NCI-H524 treated with DMSO at 0.1 percent for 48 hours (cell line): ENCODE measurements around the gene COL11A1.
"Not testable (repeated sequence)": the region's sequence is repeated elsewhere in the genome, so short reads cannot be mapped to it uniquely, and the experiment has no call there.

Experiments
- DNase-seq: peaks from one replicate; lab custom pipeline; 2025; lab: John Stamatoyannopoulos, UW

The COL11A1 gene

GRCh38 chr1:102834688-102835320, 273.5 kb downstream of the COL11A1 start:
- no peak for DNase-seq

GRCh38 chr1:102833151-102833550, 275.2 kb downstream of the COL11A1 start:
- no peak for DNase-seq

- not testable (repeated sequence) for DNase-seq
These were observed 281.6 kb downstream of the COL11A1 start for GRCh38 chr1:102826706-102827105.
